Stimulated activated naive CD8-positive, alpha-beta T cell treated with anti-CD3 and anti-CD28 coated beads, Interleukin-15, amount 100 ng/mL, for 72 hours (primary cell): Measurements from ENCODE around the gene PCSK4.
"Not testable (repeated sequence)": the region's sequence is repeated elsewhere in the genome, so short reads cannot be mapped to it uniquely, and the experiment has no call there.

Source experiments
- ATAC-seq: fragments of 150-1000 bp; cut with Tn5 transposase; 2 replicates; pipeline ENCODE4 v1.10.0; 2021; ENCODE audit warnings: mild to moderate bottlenecking, moderate library complexity
- DNase-seq, 2 donors: peaks; one replicate each; pipeline ENCODE4 v3.0.0; 2021 to 2022
- H3K27ac Mint-ChIP-seq, 2 donors: one replicate each; pipeline ENCODE4 v1.8.0; 2022; ENCODE audit warnings: mild to moderate bottlenecking in 2 of 2, mixed read lengths in 2 of 2, moderate library complexity in 2 of 2
- H3K27me3 Mint-ChIP-seq: one replicate; pipeline ENCODE4 v1.8.0; 2022; ENCODE audit warnings: mixed read lengths
- H3K4me1 Mint-ChIP-seq: one replicate; pipeline ENCODE4 v1.8.0; 2022; ENCODE audit warnings: mild to moderate bottlenecking, mixed read lengths
- H3K4me3 Mint-ChIP-seq, 2 donors: one replicate each; pipeline ENCODE4 v1.8.0; 2022; ENCODE audit warnings: mild to moderate bottlenecking in 2 of 2, mixed read lengths in 2 of 2, moderate library complexity in 1 of 2
- H3K9me3 Mint-ChIP-seq, 2 donors: one replicate each; pipeline ENCODE4 v1.8.0; 2022; ENCODE audit warnings: mixed read lengths in 2 of 2

Gene PCSK4

DNA sequence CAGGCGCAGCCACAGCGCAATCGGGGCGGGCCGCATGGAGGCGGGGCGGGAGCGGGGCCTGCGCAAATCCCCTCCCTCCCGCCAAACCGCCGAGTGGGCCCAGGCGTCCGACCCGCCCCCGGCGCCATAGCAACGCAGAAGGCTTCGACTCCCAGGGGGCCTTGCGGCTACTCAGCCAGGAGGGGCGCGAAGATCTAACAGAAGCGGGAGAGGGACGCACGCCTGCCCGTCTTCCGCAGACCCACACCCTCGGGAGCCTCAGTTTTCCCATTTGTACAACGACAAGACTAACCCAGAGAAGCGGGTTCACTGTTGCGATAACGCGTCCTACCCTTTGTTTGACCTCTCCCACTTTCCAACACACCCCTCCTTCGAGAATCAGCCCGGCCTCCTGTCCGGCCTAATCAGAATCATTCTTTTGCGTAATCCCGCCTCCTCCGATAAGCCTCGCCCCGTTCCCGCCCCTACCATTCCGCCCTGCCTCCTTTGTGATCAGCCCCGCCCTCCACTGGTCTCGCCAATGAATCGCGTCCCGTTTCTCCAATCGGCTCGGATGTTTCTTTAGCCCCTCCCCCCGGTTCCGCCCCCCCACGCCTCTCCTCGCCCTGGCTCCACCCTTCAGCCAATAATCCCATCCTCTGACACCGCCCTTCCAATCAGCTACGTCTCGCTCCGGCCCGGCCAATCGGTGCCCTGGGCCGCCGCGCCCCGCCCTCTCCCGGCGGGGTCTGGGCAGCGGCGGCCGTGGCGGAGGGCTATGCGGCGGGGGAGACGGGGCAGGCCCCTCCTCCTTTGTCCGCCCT, at the start of gene PCSK4:
PCSK4 (minus strand) TSS at position 40 of the 803 bp plus-strand sequence; CDS start at position 36, 4 bp downstream.
- peaks cover 31% of the 10 kb centered on the region for H3K4me1 Mint-ChIP-seq
- peaks cover 16% of the 10 kb centered on the region for H3K27me3 Mint-ChIP-seq
- H3K9me3 Mint-ChIP-seq: no peaks in the 10 kb centered on the region
- ATAC-seq: peak; percentile 91
- peak; percentile 97 to 98 for DNase-seq
- H3K4me3 Mint-ChIP-seq: peak within 1 kb of the TSS; percentile 84 to 94
- H3K27ac Mint-ChIP-seq: peak within 1 kb of the TSS; percentile 52 to 88

DNA sequence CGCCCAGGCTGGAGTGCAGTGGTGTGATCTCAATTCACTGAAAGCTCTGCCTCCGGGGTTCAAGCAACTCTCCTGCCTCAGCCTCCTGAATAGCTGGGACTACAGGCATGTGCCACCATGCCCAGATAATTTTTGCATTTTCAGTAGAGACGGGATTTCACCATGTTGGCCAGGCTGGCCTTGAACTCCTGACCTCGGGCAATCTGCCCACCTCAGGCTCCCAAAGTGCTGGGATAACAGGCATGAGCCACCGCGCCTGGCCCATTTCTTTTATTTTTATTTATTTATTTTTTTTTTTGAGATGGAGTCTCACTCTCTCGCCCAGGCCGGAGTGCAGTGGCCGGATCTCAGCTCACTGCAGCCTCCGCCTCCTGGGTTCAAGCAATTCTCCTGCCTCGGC, 49.6 kb upstream of the PCSK4 start:
- not testable (repeated sequence) for H3K27ac Mint-ChIP-seq, H3K9me3 Mint-ChIP-seq, DNase-seq, H3K4me3 Mint-ChIP-seq, H3K4me1 Mint-ChIP-seq, ATAC-seq
- H3K27me3 Mint-ChIP-seq: peaks cover 56% of the 10 kb centered on the region

DNA sequence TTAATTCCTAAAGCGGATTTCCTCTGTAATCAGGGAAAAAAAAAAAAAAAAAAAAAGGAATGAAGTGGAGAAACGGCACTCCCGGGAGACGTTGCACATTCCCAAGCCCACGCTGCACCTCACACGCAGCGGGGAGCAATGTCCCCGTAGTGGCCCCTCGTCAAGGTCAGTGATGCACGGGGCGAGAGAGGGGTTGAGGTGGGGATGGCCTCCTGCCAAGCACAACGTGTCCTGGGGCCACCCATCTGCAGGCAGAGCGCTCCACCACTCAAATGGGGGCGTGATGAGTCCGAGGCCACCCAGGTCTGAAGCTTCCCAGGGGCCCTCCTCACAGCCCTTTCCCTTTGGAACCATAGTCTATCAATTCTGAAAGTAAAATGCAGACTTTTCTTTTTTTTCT, 48.8 kb upstream of the PCSK4 start:
- Mint-ChIP-seq H3K27me3 (peaks cover 48% of the 10 kb centered on the region), H3K27ac (no peak overlapping the region), H3K4me1 (no peaks in the 10 kb centered on the region), H3K4me3 (no peak overlapping the region), H3K9me3 (no peaks in the 10 kb centered on the region)
- ATAC-seq: no peak
- DNase-seq: no peak

DNA sequence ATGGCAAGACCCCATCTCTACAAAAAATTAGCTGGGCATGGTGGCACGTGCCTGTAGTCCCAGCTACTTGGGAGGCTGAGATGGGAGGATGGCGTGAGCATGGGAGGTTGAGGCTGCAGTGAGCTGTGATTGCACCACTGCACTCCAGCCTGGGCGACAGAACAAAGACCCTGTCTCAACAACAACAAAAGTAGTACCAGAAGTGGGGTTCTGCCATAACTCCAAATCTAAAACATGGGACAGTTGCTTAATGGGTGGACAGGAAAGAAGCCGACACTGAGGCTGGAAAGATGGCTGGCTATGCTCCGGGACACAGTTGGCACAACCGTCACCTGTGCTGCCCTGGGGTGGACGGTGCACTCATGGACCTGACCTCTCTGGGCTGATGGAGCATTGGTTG, 45.5 kb upstream of the PCSK4 start:
- H3K4me3 Mint-ChIP-seq, ATAC-seq, H3K4me1 Mint-ChIP-seq, H3K27ac Mint-ChIP-seq, DNase-seq, H3K9me3 Mint-ChIP-seq: not testable (repeated sequence)
- H3K27me3 Mint-ChIP-seq: peaks cover 43% of the 10 kb centered on the region

DNA sequence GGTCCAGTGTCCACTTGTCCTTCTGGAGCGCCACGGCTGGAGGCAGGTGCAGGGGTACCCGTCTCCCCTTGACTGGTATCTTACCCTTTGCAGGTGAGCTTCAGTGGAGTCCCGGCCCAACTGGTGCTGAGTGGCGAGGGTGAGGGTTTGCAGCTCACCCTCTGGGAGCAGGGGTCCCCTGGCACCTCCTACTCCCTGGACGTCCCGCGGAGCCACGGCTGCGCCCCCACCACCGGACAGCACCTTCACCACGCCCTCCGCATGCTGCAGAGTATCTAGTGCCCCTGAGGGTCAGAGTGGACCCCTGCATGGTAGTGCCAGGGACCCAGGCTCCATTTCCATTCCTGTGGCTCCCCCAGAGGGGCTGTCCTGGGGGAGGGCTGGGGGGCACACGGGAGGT, 44.8 kb upstream of the PCSK4 start:
- no peak overlapping the region for H3K27ac Mint-ChIP-seq
- DNase-seq: no peak
- no peak overlapping the region for H3K4me3 Mint-ChIP-seq
- peaks cover 41% of the 10 kb centered on the region for H3K27me3 Mint-ChIP-seq
- no peak for ATAC-seq
- no peaks in the 10 kb centered on the region for H3K9me3 Mint-ChIP-seq
- H3K4me1 Mint-ChIP-seq: no peaks in the 10 kb centered on the region

DNA sequence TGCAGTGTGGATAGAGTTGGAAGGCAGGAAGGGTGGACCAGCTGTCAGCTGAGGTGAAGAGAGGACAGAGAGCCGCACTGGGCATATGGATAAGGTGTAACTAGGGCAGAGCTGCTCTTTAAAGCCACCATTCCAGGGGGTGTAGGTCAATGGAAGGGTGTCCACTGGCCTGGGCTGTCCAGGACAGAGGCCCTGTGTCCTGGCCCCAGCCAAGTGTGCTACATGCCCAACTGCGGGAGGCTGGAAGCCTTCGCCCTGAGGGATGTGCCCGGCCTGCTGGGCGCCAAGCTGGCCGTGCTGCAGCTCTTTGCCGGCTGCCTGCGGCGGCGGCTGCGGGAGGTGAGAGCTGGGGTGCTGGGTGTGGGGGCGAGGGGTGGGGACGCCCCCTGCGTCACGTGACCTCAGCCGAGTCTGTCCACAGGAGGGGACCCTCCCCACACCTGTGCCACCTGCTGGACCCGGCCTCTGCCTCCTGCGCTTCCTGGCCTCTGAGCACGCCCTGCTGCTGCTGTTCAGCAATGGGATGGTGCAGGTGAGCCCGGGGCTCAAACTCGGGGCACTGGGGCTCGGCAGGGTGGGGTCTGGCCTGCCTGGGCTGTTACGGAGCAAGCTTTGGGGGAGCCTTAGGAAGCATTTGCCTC, 43.5 kb upstream of the PCSK4 start:
- no peak overlapping the region for H3K4me3 Mint-ChIP-seq
- H3K27ac Mint-ChIP-seq: no peak overlapping the region
- peaks cover 51% of the 10 kb centered on the region for H3K27me3 Mint-ChIP-seq
- DNase-seq (no peak), ATAC-seq (no peak)
- no peaks in the 10 kb centered on the region for H3K4me1 Mint-ChIP-seq
- H3K9me3 Mint-ChIP-seq: no peaks in the 10 kb centered on the region

DNA sequence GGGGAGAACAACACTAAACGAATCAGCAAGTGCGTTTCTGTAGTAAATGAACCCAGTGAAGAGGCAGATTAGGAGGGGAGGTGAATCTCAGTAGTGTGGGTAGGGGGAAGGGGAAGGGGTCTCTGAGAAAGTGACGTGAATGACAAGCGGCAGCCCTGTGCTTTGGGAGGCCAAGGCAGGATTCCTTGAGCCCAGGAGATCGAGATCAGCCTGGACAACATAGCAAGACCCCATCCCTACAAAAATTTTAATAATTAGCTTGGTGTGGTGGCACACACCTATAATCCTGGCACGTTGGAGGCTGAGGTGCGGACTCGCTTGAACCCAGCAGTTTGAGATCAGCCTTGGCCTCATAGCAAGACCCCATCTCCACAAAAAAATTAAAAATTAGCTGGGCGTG, 41.9 kb upstream of the PCSK4 start:
- DNase-seq (no peak), ATAC-seq (no peak)
- Mint-ChIP-seq H3K4me1 (no peaks in the 10 kb centered on the region), H3K27me3 (peaks cover 60% of the 10 kb centered on the region), H3K9me3 (no peaks in the 10 kb centered on the region), H3K4me3 (no peak overlapping the region), H3K27ac (no peak overlapping the region)

DNA sequence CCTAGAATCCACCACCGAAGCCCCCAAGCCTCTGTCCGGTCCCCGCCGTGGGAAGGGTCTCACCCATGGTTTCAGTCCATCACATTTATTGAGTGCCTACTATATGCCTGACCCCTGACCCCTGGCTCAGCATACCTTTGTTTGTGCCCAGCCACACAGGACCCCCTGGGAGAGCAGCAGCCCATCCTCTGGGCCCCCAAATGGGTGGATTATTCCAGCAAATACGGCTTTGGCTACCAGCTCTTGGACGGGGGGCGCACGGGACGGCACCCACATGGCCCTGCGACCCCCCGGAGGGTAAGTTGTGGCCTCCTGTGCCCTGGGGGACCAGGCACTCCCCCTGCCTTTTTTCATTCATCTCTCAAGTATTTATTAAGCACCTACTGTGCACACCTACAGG, 41.4 kb upstream of the PCSK4 start:
- DNase-seq: no peak
- H3K27ac Mint-ChIP-seq: no peak overlapping the region
- H3K27me3 Mint-ChIP-seq: peaks cover 64% of the 10 kb centered on the region
- no peak overlapping the region for H3K4me3 Mint-ChIP-seq
- no peak for ATAC-seq
- no peaks in the 10 kb centered on the region for H3K9me3 Mint-ChIP-seq
- H3K4me1 Mint-ChIP-seq: no peaks in the 10 kb centered on the region

DNA sequence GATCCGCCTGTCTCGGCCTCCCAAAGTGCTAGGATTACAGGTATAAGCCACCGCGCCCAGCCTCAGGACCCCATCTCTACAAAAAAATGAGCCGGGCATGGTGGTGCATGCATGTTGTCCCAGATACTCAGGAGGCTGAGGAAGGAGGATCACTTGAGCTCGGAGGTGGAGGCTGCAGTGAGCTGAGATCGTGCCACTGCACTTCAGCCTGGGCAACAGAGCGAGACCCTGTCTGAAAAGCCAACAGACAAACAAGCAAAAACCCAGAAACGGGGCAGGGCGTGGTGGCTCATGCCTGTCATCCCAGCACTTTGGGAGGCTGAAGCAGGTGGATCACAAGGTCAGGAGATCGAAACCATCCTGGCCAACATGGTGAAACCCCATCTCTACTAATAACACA, 40.7 kb upstream of the PCSK4 start:
- H3K9me3 Mint-ChIP-seq, H3K27ac Mint-ChIP-seq, DNase-seq, H3K4me3 Mint-ChIP-seq, H3K4me1 Mint-ChIP-seq, ATAC-seq: not testable (repeated sequence)
- H3K27me3 Mint-ChIP-seq: peaks cover 70% of the 10 kb centered on the region

DNA sequence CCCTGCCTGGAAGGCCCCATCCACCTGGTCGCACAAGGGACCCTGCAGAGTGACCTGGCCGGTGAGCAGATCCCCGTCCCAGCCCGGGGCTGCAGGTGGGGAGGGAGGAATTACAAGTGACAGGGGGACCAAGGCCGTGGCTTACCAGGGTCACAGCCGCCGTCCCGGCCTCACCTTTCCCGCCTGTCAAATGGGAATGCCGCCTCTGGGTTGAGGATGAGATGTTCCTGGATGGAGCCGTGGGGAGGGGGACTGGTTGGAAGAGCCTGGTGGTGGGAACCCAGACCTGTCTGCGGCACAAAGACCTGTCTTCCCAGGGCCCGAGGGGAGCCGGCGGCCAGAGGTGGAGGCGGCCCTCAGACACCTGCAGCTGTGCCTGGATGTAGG, 39.3 kb upstream of the PCSK4 start:
- Mint-ChIP-seq H3K27ac (no peak overlapping the region), H3K27me3 (peaks cover 75% of the 10 kb centered on the region), H3K9me3 (no peaks in the 10 kb centered on the region), H3K4me3 (no peak overlapping the region), H3K4me1 (peaks cover 6% of the 10 kb centered on the region)
- ATAC-seq (no peak), DNase-seq (no peak)

DNA sequence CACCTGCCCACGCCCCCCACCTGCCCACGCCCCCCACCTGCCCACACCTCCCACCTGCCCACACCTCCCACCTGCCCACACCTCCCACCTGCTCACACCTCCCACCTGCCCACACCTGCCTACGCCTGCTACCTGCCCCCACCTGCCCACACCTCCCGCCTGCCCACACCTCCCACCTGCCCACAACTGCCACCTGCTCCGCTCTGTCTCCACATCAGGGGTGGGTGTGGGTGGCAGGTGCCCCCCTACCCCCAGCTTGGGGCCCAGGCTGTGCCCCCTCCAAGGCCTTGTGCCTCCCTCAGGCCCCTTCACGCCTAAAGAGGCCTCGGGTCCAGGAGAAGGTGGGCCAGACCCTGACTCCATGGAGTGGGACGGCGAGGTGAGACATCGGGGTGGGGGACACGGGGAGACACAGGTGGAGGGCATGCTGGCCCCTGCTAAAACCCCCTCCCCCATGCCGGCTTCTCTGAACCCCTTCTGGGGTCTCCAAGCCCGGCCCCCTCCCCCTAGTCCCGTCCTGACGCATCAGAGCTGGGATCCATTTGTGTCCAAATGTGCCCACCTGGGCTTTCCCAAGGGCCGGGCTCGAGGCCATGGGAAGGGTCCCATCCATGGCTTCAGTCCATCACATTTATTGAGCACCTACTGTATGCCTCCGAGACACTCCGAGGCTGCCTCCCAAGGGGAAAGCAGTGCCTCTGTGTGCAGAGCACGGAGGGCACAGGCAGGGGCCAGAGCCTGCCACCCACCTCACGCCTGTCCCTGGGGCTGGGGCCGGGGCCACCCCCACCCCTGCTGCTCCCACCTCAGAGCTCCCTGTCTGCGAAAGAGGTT, 38.7 kb upstream of the PCSK4 start:
- ATAC-seq: no peak
- peaks cover 79% of the 10 kb centered on the region for H3K27me3 Mint-ChIP-seq
- H3K9me3 Mint-ChIP-seq: no peaks in the 10 kb centered on the region
- H3K4me3 Mint-ChIP-seq: no peak overlapping the region
- H3K27ac Mint-ChIP-seq: no peak overlapping the region
- DNase-seq: no peak
- H3K4me1 Mint-ChIP-seq: peaks cover 9% of the 10 kb centered on the region

DNA sequence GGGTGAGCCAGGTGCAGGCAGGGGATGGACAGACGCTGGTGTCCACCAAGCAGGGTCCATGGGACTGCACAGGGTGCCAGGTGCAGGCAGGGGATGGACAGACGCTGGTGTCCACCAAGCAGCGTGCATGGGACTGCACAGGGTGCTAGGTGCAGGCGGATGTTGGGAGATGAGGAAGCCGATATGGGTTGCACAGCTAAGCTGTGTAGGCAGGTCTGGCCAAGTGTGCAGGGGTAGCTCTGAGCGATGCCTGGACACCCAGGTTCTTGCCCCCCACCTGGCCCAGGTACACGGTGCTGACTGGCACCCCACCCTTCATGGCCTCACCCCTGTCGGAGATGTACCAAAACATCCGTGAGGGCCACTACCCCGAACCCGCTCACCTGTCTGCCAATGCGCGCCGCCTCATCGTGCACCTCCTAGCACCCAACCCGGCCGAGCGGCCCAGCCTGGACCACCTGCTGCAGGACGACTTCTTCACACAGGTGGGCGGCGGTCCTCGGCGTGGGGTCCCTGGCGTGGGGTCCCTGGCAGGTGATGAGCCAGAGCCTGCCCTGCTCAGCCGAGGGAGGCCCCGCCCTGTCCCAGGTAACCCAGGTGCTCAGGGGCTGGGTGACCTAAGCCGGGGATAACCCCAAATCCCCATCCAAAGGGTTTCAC, 37.6 kb upstream of the PCSK4 start:
- DNase-seq (no peak), ATAC-seq (peak; percentile 26)
- no peaks in the 10 kb centered on the region for H3K9me3 Mint-ChIP-seq
- H3K27me3 Mint-ChIP-seq: peaks cover 80% of the 10 kb centered on the region
- peaks cover 9% of the 10 kb centered on the region for H3K4me1 Mint-ChIP-seq
- no peak overlapping the region for H3K4me3 Mint-ChIP-seq
- H3K27ac Mint-ChIP-seq: no peak overlapping the region

DNA sequence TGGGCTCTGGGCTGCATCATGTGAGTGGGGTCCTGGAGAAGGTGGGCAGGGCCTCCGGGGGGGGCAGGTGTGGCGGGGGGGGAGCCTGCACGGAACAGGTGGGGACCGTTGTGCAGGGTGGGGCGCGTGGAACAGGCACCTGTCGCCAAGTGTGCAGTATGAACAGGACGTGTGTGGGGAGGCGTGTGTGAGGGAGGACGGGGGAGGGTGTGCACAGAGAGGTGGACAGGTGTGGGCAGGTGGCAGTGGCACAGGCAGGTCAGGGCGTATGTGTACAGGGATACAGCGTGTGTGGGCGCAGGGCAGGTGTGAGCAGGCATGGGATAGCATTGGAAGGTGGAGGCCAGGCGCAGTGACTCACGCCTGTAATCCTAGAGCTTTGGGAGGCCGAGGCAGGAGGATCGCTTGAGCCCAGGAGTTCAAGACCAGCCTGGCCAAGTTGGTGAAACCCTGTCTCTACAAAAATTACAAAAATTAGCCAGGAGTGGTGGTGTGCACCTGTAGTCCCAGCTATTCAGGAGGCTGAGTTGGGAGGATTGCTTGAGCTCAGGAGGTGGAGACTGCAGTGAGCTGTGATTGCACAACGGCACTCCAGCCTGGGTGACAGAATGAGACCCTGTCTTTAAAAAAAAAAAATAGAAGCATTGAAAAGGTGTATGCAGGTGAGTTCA, 37.0 kb upstream of the PCSK4 start:
- DNase-seq (no peak), ATAC-seq (no peak)
- H3K27me3 Mint-ChIP-seq: peaks cover 86% of the 10 kb centered on the region
- no peak overlapping the region for H3K27ac Mint-ChIP-seq
- H3K4me3 Mint-ChIP-seq: no peak overlapping the region
- peaks cover 9% of the 10 kb centered on the region for H3K4me1 Mint-ChIP-seq
- no peaks in the 10 kb centered on the region for H3K9me3 Mint-ChIP-seq

DNA sequence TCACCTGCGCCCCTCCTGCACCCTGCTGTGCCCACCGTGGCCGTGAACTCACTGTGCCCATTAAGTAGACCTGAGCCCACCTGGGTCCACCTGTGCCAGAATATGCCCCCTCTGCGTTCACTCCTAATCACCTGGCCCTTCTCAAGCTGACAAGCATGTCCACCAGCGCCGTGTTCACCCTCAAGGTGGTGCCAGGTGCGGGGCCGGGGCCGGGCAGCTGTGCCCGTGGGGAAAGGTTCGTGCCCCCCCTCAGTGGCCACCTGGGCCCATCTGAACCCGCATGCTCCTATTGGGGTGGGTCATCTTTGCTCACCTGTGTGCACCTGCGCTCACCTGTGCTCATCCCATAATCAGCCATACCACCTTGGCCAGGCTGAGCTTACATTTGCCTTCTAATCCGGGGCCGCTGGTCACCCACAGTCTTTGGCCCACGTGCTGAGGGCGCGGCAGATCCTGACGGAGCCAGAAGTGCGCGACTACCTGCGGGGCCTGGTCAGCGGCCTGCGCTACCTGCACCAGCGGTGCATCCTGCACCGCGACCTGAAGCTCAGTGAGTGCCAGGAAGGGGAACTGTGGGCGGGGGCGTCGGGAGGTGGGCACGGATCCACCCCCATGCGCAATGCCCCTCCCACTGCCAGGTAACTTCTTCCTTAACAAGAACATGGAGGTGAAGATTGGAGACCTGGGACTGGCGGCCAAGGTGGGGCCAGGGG, 36.1 kb upstream of the PCSK4 start:
- H3K9me3 Mint-ChIP-seq: no peaks in the 10 kb centered on the region
- DNase-seq (no peak), ATAC-seq (no peak)
- peaks cover 86% of the 10 kb centered on the region for H3K27me3 Mint-ChIP-seq
- H3K27ac Mint-ChIP-seq: no peak overlapping the region
- no peak overlapping the region for H3K4me3 Mint-ChIP-seq
- H3K4me1 Mint-ChIP-seq: peaks cover 9% of the 10 kb centered on the region
